CD4-positive, alpha-beta T cell treated with Interleukin-10 for 1 hour (primary cell): ENCODE results near the gene SLC52A3.
A peak's percentile ranks its signal among the peaks of the same experiment; 100 is the strongest.

Experiments
- DNase-seq: peaks from one replicate; pipeline ENCODE4 v3.0.0-alpha.2; 2020

Gene SLC52A3

DNA sequence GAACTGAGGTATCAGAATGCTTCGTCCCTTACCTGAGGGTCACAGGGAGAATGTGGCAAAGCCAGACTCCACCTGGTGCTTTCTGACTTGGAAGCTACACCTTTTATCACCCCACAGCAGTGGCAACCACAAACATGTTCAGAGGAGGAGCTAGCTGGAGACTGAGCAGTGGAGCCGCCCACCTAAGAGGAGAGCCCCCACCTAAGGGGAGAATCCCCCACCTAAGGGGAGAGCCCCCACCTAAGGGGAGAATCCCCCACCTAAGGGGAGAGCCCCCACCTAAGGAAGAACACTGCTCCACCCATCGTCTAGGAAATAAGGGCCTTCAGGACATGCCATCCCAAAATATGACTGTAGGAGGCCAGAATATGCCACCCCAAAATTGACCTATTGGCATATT, 4.0 kb downstream of the SLC52A3 start:
- no peak for DNase-seq

- DNase-seq: no peak
Measured at GRCh38 chr20:761418-762381, 6.6 kb downstream of the SLC52A3 start.

DNA sequence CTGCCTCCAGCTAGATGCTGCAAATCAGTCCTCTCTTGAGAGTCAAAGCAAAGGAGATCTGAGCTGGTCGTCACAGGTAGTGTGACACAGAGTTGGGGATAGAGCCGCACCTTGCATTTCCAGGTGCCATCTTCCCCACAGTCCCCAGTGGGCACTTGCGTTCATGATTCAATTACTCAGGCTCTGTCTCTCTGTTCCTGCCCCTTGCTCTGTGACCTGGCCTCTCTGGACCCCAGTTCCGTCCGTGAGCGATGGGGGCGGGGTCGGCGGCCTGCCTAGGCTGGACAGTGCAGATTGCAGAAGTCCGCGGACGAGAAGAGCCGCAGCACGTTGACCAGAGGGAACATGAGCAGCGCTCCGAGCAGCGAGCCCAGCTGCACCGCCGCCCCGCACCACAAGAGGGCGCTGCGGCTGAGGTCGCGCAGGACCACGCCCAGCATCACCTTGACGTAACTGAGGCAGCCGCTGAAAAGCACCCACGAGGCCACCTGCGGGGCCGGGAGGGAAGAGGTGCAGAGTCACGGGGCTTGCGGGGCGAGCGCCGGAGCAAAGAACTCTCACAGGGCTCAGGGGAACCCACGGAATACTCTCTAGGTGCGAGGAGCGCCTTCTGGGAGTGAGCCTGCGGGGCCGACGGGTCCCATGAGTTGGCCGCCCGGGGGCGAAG, 7.4 kb downstream of the SLC52A3 start:
- peak; percentile 17 for DNase-seq

DNA sequence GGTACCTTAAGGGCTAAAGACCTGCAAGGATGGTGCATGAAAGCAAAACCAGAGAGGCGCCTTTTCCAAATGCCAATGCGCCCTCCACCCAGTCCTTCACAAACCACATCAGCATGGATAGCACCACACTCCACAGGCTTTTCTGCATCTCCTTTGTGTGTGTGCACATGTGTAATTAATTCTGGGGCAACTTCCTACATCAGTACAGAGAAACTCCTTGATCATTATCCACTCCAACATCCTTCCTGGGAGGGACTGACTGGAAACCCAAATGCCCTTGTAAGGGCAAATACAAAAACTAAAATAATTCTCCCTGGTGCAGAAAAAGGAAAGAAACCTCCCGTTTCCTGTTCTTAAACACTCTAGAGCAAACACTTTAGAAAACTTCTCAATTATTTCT, 10.8 kb downstream of the SLC52A3 start:
- DNase-seq: no peak

- DNase-seq: no peak
Measured at GRCh38 chr20:755941-756340, 12.4 kb downstream of the SLC52A3 start.

DNA sequence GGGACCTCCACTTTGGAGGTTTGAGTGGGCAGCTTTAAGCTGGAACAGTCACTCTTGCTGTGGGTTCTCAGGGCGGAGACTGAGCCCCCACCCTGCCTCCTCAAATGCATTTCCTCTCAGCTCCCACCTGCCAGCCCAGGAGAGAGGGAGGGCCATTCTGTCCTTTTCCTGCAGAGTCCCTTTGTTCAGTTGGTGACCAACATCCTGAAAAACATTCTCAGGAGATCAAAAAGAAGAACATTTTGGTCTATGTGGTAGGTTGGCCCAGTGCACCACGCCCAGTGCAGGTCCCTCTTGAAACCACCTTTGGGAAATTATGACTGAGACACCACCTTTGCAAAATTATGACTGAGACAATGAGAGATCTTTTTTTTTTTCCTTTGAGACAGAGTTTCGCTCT, 13.4 kb downstream of the SLC52A3 start:
- no peak for DNase-seq

GRCh38 chr20:753897-754635, 14.2 kb downstream of the SLC52A3 start:
- no peak for DNase-seq

DNA sequence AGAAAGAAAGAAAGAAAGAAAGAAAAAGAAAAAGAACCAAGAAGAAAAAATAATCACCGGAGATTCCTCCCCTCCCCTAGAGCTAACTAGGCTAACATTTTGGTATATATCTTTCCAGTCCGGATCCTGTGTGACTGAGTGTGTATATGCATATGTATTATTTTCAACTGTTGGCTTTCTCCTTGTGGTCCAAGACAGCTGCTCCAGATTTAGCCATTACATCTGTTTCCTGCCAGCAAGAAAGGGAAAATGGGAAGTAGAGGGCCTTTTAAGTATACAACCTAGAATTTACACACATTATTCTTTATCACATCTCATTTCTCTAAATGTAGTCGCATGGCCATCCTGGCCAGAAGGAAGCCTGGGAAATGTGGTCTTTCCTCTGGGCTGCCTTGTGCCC, 15.2 kb downstream of the SLC52A3 start:
- no peak for DNase-seq

DNA sequence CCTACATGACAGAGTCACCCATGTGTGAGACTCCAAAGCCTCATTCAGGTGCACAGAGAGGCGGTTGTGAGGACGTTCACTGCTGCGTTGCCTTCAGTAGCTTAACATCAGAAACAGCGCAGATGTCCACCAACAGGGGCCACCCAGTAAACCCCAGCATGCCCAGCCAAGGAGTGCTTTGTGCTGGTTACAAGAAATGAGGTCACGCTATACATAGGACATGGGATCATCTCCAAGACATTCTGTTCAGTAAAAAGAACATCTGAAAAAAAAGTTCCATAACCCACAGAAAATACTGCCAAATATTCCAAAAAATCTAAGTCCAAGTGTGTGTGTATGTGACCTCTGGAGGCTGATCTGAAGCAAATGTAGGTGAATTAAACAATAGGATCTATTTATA, 16.0 kb downstream of the SLC52A3 start:
- no peak for DNase-seq

DNA sequence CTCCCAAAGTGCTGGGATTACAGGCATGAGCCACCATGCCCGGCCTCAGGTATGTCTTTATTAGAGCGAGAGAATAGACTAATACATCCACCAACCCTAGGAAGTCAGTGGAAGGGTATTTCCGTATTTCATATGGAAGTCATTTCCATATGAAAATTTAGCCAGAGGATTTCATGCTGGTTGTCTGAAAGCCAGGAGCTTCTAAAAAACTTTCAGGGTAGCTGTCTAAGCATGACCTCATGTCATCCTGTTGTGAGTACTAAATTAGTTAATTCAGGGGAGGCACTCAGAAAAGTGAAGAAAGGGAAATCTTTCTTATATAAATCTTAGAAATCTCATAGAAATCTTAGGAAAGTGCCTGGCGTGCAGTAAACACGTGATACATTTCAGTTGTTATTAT, 16.5 kb downstream of the SLC52A3 start:
- DNase-seq: no peak

GRCh38 chr20:750801-751200, 17.5 kb downstream of the SLC52A3 start:
- DNase-seq: no peak

- no peak for DNase-seq
Measured at GRCh38 chr20:745683-746301, 22.5 kb downstream of the SLC52A3 start.

DNA sequence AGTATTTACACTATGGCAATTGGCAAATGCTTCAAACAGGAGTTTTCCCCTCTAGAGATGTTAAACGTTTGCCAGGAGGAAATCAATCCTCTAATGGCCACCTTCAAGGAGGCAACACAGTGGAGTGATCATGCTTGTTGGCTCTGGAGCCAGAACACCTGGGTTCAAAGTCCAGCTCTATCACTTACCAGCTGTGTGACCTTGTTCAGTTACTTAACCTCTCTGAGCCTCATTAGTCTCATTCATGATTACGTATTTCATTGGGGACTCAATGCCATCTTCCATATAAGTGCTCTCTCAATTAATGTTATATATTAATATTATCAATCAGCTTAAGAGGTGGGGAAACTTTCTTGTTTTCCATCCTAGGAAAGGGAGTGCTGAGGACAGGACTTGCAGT, 26.1 kb downstream of the SLC52A3 start:
- no peak for DNase-seq

DNA sequence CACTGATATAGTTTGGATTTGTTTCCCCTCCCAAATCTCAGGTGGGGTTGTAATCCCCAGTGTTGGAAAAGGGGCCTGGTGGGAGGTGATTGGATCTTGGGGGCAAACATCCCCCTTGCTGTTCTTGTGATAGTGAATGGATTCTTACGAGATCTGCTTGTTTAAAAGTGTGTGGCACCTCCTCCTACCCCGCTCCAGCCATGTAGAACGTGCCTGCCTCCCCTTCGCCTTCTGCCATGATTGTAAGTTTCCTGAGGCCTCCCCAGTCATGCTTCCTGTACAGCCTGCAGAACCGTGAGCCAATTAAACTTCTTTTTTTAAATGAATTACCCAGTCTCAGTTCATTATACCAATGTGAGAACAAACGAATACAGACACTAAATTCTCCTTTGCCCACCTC, 26.7 kb downstream of the SLC52A3 start:
- no peak for DNase-seq

- no peak for DNase-seq
Measured at GRCh38 chr20:740162-740561, 28.1 kb downstream of the SLC52A3 start.

DNA sequence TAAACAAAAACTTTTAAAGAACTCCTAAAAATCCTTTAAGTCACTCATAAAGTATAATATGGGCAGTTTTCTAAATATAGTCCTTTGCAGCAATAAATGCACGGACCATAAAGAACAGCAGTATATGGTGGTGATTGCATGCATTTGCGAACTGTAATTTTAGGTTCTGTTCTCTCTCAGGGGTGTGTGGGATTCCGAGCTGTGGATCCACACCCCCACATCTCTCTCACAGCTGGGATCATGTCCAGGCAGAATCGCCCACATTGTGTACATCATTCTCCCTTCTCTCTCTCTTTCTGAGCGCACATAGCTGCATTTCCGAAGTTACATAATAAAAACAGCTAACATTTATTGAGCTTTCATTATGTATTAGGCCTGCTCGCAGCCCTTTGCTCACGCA, 28.6 kb downstream of the SLC52A3 start:
- no peak for DNase-seq

DNA sequence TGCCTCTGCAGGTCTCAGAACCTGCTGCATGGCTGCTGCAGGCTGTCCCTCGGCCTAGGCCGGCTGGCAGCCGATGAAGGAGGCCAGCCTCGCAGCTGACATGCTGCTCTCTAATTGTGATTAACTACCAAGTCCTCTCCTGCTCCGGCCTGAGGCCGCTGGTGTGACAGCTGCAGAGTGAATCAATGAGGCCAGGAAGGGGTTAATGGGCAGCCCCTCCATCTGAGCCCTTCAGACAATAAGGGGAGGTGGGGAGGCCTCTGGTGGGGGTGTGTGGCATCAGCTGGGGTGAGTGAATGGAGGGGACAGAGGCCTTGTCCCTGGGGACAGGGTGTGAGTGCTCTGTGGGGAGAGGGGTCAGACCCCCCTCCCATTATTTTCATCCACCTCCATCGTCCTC, 34.4 kb downstream of the SLC52A3 start:
- DNase-seq: no peak

GRCh38 chr20:732727-733126, 35.6 kb downstream of the SLC52A3 start:
- DNase-seq: no peak

- DNase-seq: no peak
Measured at GRCh38 chr20:731891-732560, 36.3 kb downstream of the SLC52A3 start.

GRCh38 chr20:730005-730404, 38.3 kb downstream of the SLC52A3 start:
- DNase-seq: no peak

- peak; percentile 10 for DNase-seq
Measured at GRCh38 chr20:728256-728944, 39.9 kb downstream of the SLC52A3 start.

- no peak for DNase-seq
Measured at GRCh38 chr20:726160-726559, 42.1 kb downstream of the SLC52A3 start.
